GM19397 (cell line): ENCODE results near the gene CFAP299.
"Not testable (repeated sequence)": the region's sequence is repeated elsewhere in the genome, so short reads cannot be mapped to it uniquely, and the experiment has no call there.

Experiments used
- ATAC-seq: cut with Tn5 transposase; IDR thresholded peaks from one replicate; pipeline ENCODE4 v1.9.1; 2021; ENCODE audit warnings: mild to moderate bottlenecking, moderate library complexity; ENCODE audit not compliant: unreplicated experiment

The CFAP299 gene

DNA sequence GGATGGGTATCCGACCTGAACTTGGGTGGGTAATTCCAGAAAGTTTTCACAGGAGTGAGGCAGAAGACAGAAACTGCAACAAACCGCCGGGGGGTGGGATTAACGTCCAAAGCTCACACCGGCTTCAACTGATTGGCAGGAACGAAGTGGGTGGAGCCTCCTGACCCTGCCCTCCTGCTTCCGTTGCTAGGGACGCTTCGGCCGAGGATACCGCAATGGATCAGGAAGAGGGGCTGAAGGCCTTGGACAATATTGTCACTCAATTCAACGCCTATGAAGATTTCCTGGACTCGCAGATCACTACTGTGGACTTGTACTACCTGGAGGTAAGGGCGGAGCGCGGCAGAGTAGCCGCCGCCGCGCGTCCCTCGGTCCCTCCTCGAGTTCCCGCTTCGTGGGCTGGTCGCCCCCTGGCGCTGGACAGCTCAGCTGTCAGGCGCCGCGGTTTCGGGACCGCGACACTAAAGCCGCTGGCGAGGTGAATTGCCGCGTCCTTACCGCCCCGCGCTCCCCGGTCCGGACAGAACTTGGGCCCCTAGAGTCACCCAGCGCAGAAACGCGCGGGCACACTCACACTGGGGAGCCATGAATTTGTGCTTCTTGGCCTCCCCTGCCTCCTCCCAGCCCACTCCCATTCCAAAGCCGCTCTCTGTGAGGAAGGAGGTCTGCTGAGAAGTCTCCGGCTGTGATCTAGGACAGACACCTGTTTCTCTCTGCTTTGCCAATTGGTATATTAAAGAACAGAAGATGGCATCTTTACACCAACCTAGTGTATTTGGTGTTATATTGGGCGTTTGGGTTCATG lies at the start of gene CFAP299:
TSS of gene CFAP299 (plus strand) at position 177 of the 805 bp plus-strand sequence.
- ATAC-seq = peak; percentile 97

DNA sequence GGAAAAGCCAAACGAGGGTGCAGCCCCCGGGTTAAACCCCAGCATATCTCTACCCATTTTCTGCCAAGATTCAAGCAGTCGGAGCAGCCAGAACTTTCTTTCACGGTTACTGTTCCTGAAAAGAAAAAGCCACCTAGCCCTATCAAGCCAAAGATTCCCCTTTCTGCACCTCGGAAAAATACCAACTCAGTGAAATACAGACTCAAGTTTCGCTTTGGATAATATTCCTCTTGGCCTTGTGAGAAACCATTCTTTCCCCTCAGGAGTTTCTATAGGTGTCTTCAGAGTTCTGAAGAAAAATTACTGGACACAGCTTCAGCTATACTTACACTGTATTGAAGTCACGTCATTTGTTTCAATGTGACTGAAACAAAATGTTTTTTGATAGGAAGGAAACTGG lies 49.1 kb upstream of the CFAP299 start:
- no peak for ATAC-seq

DNA sequence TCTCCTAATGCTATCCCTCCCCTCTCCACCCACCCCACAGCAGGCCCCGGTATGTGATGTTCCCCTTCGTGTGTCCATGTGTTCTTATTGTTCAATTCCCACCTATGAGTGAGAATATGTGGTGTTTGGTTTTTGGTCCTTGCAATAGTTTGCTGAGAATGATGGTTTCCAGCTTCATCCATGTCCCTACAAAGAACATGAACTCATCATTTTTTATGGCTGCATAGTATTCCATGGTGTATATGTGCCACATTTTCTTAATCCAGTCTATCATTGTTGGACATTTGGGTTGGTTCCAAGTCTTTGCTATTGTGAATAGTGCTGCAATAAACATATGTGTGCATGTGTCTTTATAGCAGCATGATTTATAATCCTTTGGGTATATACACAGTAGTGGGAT lies 44.9 kb upstream of the CFAP299 start:
- ATAC-seq = not testable (repeated sequence)

DNA sequence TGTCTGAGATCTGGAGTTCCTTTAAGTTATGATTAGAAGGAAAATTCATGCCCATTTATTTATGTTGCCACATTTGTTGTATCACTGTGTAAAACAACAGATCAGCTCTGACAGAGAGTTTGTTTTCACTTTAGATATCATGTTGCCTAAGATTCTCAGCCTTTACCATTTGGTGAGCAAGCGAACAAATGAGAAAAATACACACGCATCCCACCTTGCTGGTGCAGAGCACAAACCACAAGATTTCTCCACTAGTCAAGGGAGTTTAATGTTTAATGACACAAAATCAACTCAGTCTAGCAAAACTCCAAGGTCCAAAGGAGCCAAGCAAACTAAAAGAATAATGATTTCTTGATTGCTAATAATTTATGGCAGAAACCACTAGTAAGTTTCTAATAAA lies 41.3 kb upstream of the CFAP299 start:
- ATAC-seq = no peak

DNA sequence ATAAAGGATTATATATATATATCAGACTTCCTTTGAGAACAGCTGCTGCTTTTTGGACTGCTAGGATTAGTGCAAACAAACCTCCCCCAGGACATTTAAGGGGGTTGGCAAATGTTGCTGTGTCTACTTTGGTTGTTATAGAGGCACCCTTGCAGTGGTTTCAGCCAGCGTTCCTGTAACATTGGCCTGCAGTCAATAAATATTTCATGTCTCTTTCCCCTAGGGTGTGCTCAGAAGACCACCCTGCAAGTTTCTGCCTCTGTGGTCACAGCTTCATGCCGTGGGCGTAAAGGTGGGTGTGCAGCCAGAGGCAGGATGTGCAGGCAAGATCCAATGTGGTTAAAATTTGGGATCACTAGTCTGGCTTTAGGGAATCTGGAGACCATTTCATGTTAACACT lies 40.2 kb upstream of the CFAP299 start:
- ATAC-seq = no peak

DNA sequence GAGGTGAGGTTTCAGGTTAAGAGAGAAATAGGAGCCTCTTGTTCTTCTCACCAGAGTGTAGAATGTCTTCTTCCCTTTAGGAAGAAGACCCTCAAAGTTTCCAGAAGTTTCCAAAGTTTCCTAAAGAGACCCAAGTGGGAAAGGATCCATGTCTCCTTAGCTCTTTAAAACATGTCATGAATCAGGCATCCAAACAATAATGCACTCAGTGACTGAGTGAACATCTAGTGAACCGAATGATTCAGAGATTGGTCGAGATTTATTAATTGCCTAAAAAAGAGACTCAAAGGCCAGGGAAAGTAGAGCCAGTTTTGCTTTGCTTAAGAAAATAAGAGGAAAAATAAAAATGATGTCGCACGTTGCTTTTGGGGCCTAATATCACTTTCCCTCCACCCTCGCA lies 39.7 kb upstream of the CFAP299 start:
- no peak for ATAC-seq

- ATAC-seq = no peak
Measured at GRCh38 chr4:80301884-80302283, 33.6 kb upstream of the CFAP299 start.

- ATAC-seq = no peak
Measured at GRCh38 chr4:80302616-80303223, 32.8 kb upstream of the CFAP299 start.

DNA sequence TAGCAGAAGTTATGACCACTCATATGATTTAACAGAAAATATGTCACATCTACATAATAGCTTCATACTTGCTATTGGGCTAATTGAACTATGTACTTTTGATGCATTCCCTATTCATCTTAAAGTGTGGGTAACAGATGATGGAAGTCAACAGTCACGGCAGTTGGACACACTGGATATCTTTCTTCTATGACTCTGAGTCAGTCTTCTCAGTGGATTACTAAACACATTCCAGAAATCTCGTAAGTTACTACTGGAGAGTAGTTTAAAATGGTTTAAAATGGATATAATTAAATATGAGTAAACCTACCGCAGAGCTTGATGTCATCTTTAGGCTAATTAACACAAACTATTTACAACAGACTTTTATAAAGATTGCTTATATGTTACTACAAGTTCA lies 30.1 kb upstream of the CFAP299 start:
- no peak for ATAC-seq

- no peak for ATAC-seq
Measured at GRCh38 chr4:80306260-80306659, 29.3 kb upstream of the CFAP299 start.

GRCh38 chr4:80307183-80307735 lies 28.3 kb upstream of the CFAP299 start:
- ATAC-seq = no peak

GRCh38 chr4:80307774-80308465 lies 27.6 kb upstream of the CFAP299 start:
- ATAC-seq = no peak

DNA sequence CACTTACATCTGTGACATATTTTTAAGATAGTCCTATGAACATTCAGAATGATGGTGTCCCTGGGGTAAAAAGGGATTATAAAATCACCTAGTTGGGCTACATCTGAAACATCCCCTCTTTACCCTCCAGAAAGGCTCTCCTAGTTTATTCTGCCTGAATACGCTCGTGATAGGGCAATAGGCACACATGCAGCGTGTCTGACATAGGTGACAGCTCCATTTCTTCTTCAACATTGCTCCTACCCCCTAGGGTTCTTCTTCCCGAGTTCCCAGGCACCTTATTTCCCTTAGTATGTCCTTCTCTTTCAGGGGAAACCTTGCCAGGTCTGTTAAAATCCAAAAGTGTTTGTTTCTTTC lies 27.1 kb upstream of the CFAP299 start:
- no peak for ATAC-seq

GRCh38 chr4:80309294-80310004 lies 26.1 kb upstream of the CFAP299 start:
- ATAC-seq = no peak

GRCh38 chr4:80311130-80311529 lies 24.4 kb upstream of the CFAP299 start:
- no peak for ATAC-seq

DNA sequence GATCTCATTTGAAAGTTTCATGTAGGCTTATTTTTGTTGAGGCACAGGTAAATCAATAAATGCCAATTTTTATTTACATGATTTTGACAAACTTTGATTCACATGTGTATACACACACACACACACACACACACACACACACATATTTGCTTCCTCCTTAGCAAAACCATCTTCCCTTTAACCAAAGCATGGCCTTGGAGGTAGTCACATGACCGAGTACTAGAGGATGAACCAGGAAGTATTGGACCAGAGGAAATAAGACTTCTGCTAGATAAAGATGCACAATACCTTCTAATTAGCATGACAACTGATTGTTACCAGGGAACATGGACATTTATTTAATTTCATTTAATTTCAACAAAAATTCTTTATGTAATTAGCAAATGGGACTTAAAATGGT lies 23.4 kb upstream of the CFAP299 start:
- ATAC-seq = no peak

GRCh38 chr4:80313627-80314026 lies 21.9 kb upstream of the CFAP299 start:
- no peak for ATAC-seq

DNA sequence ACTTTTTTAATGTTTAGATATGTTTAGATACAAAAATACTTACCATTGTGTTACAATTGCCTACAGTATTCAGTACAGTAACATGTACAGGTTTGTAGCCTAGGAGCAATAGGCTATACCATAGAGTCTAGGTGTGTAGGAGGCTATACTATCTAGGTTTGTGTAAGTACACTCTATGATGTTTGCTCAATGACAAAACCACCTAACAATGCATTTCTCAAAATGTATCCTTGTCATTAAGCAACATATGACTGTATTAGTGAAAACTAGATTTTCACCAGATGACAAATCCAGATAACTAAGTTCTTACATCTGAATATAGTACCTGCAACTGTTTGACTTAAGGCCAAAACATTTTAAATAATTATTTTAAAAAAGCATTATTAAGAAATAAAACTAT lies 19.7 kb upstream of the CFAP299 start:
- not testable (repeated sequence) for ATAC-seq

GRCh38 chr4:80321341-80321740 lies 14.2 kb upstream of the CFAP299 start:
- no peak for ATAC-seq

DNA sequence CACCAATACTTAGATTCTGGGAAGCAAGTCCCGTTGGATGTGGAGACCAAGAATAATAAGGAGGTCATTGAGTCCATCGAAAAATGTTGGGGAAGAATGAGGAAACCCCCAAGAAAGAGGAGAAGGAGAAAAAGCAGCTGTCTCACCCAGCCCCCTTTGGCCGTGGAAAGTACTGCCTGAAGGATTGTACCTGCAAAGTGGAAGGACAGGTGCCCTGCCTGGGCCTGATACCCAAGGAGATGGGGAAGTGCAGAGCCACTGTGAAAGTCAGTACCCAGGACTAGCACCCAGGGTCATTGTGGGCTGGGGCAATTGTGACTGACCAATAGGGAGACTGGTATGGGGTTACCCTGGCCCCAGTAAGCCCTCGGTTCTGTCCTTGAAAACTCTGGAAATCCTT lies 13.8 kb upstream of the CFAP299 start:
- no peak for ATAC-seq

DNA sequence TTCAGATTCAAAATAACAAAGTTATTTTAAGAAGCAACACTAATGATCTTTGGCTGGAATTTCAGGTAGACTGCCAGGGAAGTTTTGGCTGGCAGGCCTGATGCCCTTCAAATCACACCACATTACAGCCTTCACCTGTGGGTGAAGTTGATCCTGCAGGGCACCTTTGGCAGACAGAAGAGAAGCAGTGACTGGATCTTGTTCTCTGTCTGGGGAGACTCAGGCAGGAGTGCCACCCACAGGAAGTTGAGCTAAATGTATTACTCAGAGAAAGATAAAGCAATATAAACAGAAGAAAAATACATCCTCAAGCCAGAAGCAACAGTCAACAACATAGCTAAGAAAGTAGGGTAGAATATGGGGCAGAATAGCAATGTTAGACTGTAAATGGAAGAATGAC lies 12.8 kb upstream of the CFAP299 start:
- no peak for ATAC-seq
